Endothelial cell of umbilical vein (primary cell): ENCODE data around the gene EDN2. TPM values are rescaled to one million over a fixed set of nuclear protein-coding genes. Genes with fewer than 3 reads are reported as not detected.

Experiments used
- BruUV-seq: library from RNA; stranded (reverse); fragments of 400-500 nt; replicated peaks from 2 replicates; lab custom pipeline; 2021; lab: Mats Ljungman, UMichigan
- CTCF ChIA-PET: fragments of 300-600, 350-600 bp; sonication (Branson Sonifier 250); formaldehyde crosslinking; loops from one replicate; lab custom pipeline; 2021; ENCODE audit warnings: antibody characterized with exemption, inconsistent platforms; lab: Charles Lee
- POLR2A ChIA-PET: fragments of 300-600, 350-600 bp; sonication (Branson Sonifier 250); formaldehyde crosslinking; loops from one replicate; lab custom pipeline; 2021; ENCODE audit warnings: antibody characterized with exemption, inconsistent platforms; lab: Charles Lee
- DNase-seq: peaks from one replicate; pipeline ENCODE4 v3.0.0-alpha.2; 2011; ENCODE audit warnings: low read depth, low spot score
- FAIRE-seq: peaks from 2 replicates; lab custom pipeline; 2011; peaks lifted over from hg19 to GRCh38; lab: Jason Lieb, UNC
- H2AFZ ChIP-seq: 2 replicates; pipeline ENCODE4 v1.6.0; 2012; ENCODE audit warnings: low read depth, low read length, control low read depth, inconsistent platforms
- H3K27ac ChIP-seq: 2 replicates; pipeline ENCODE4 v1.5.1; 2011; ENCODE audit warnings: low read depth, mild to moderate bottlenecking, control low read depth, low read length, moderate library complexity; ENCODE audit not compliant: insufficient read depth
- H3K27me3 ChIP-seq, 2 experiments: 2 replicates each; pipeline versions ENCODE4 v1.6.0 to v1.6.1; 2011; ENCODE audit warnings: low read length in 2 of 2, mixed read lengths in 1 of 2; ENCODE audit not compliant: control insufficient read depth in 2 of 2, insufficient read depth in 2 of 2
- H3K36me3 ChIP-seq, 2 experiments: 2 replicates in 1 of 2; 3 replicates in 1 of 2; pipeline ENCODE4 v1.5.1; 2011; ENCODE audit warnings: low read length in 2 of 2, mild to moderate bottlenecking in 1 of 2, moderate library complexity in 1 of 2; ENCODE audit not compliant: control insufficient read depth in 2 of 2, insufficient read depth in 2 of 2; ENCODE audit errors: extremely low read depth in 1 of 2
- H3K4me1 ChIP-seq: 3 replicates; pipeline ENCODE4 v1.5.1; 2011; ENCODE audit warnings: mild to moderate bottlenecking, low read length; ENCODE audit not compliant: control insufficient read depth, insufficient read depth; ENCODE audit errors: extremely low read depth
- H3K4me2 ChIP-seq: 2 replicates; pipeline ENCODE4 v1.6.1; 2011; ENCODE audit warnings: low read length, control low read depth, mixed read lengths; ENCODE audit not compliant: insufficient read depth
- H3K4me3 ChIP-seq, 3 experiments: fragments of 200-600 bp in 1 of 3; sonication (generic), shearing (Covaris generic) in 1 of 3; replicated peaks in 1 of 3; 2 replicates each; pipeline ENCODE4 v1.5.1; 2011 to 2016; ENCODE audit warnings: control low read depth in 3 of 3, low read length in 3 of 3, mild to moderate bottlenecking in 2 of 3, inconsistent platforms in 1 of 3, low read depth in 1 of 3, moderate library complexity in 1 of 3; ENCODE audit not compliant: insufficient read depth in 1 of 3
- H3K79me2 ChIP-seq: 2 replicates; pipeline ENCODE4 v1.6.0; 2012; ENCODE audit warnings: low read length, inconsistent platforms; ENCODE audit not compliant: control insufficient read depth, insufficient read depth
- H3K9ac ChIP-seq: replicated peaks from 2 replicates; pipeline ENCODE3; 2011; ENCODE audit warnings: low read length, control low read depth; ENCODE audit not compliant: insufficient read depth; ENCODE audit errors: extremely low read depth
- H3K9me1 ChIP-seq: replicated peaks from 3 replicates; pipeline ENCODE4 v1.6.0; 2011; ENCODE audit warnings: mild to moderate bottlenecking, low read length; ENCODE audit not compliant: control insufficient read depth, insufficient read depth; ENCODE audit errors: extremely low read depth
- H3K9me3 ChIP-seq: replicated peaks from 2 replicates; pipeline ENCODE4 v1.5.1; 2012; ENCODE audit warnings: low read length, inconsistent platforms; ENCODE audit not compliant: control insufficient read depth, insufficient read depth
- H4K20me1 ChIP-seq: replicated peaks from 2 replicates; pipeline ENCODE3; 2011; ENCODE audit warnings: mild to moderate bottlenecking, low read length; ENCODE audit not compliant: control insufficient read depth, insufficient read depth; ENCODE audit errors: extremely low read depth
- EZH2 ChIP-seq: IDR thresholded peaks from 2 replicates; pipeline ENCODE4 v1.6.1; 2012; ENCODE audit warnings: borderline replicate concordance, low read depth, mild to moderate bottlenecking, moderate library complexity, low read length, inconsistent platforms; ENCODE audit not compliant: severe bottlenecking
- FOS ChIP-seq: IDR thresholded peaks from 2 replicates; pipeline ENCODE4 v1.6.1; 2011; ENCODE audit warnings: mild to moderate bottlenecking, low read length, moderate library complexity, borderline replicate concordance; ENCODE audit not compliant: insufficient read depth
- GATA2 ChIP-seq: IDR thresholded peaks from 2 replicates; pipeline ENCODE4 v1.7.0; 2011; ENCODE audit warnings: low read depth, mild to moderate bottlenecking, moderate library complexity, mixed read lengths, low read length; ENCODE audit not compliant: insufficient read length, insufficient read depth
- JUN ChIP-seq: IDR thresholded peaks from 2 replicates; pipeline ENCODE4 v1.6.1; 2011; ENCODE audit warnings: borderline replicate concordance, low read depth; ENCODE audit not compliant: insufficient read length, insufficient read depth
- MYC ChIP-seq: IDR thresholded peaks from one replicate; pipeline ENCODE4 v1.6.1; 2011; ENCODE audit warnings: mild to moderate bottlenecking, low read depth, low read length
- POLR2A ChIP-seq: IDR thresholded peaks from 2 replicates; pipeline ENCODE4 v1.6.1; 2012; ENCODE audit warnings: low read depth, mild to moderate bottlenecking, control low read depth, low read length
- POLR2AphosphoS5 ChIP-seq: IDR thresholded peaks from 2 replicates; pipeline ENCODE4 v1.6.1; 2012; ENCODE audit warnings: low read depth, mild to moderate bottlenecking, control low read depth, low read length, moderate library complexity; ENCODE audit not compliant: insufficient read depth
- dilution Hi-C: fragments of 300-500 bp; cut with MboI; formaldehyde crosslinking; loops from one replicate; pipeline ENCODE4 v1.15.0; 2019; ENCODE audit warnings: low sequenced_read_pairs; ENCODE audit not compliant: extremely low pct_ligation_motif_present
- intact Hi-C: fragments of 100-400 bp; cut with micrococcal nuclease; formaldehyde crosslinking; loops from one replicate; pipeline ENCODE4 v1.10.0; 2022
- polyA plus RNA-seq, 4 experiments: library from polyadenylated mRNA; depleted of rRNA in 3 of 4; stranded (reverse) in 3 of 4; unstranded in 1 of 4; fragments of >200 nt; gene quantifications; 2 replicates each; pipeline versions ENCODE4 v1.2.1 to v1.2.3, GENCODE V29; 2011 to 2012; ENCODE audit warnings: missing spikeins in 1 of 4
- total RNA-seq: library from RNA; stranded (reverse); gene quantifications from 2 replicates; pipeline ENCODE4 v1.2.3, GENCODE V29; 2021
- TF ChIP-seq, protein P1 (sequence below), 2 donors: IDR thresholded peaks; 1 replicate in 1 of 2; 2 replicates in 1 of 2; pipeline ENCODE4 v1.5.1; 2011; ENCODE audit warnings: low read length in 2 of 2, mild to moderate bottlenecking in 2 of 2, moderate library complexity in 2 of 2, control low read depth in 1 of 2, inconsistent platforms in 1 of 2, low read depth in 1 of 2; ENCODE audit not compliant: insufficient read depth in 1 of 2; ENCODE audit errors: extremely low read depth in 1 of 2
- TF ChIP-seq, protein P2 (sequence below): IDR thresholded peaks from 2 replicates; pipeline ENCODE4 v1.6.1; 2011; ENCODE audit not compliant: insufficient read depth, insufficient read length

EDN2 gene
- total and polyA plus RNA-seq, 2 donors (not counting 3 experiments of a cell fraction or from before 2014, with no cell fraction given) = not detected

DNA sequence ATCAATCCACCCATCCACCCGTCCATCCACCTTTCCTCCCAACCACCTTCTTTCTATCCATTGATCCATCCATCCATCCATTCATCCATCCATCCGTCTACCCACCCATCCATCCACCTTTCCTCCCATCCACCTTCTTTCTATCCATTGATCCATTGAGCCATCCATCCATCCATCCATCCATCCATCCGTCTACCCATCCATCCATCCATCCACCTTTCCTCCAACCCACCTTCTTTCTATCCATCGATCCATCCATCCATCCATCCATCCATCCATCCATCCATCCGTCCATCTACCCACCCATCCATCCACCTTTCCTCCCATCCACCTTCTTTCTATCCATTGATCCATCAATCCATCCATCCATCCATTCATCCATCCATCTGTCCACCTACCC, 5.1 kb upstream of the EDN2 start:
- POLR2A ChIA-PET = no interaction called here
- CTCF ChIA-PET = no interaction called here

More for the DNA sequence above, 5.1 kb upstream of the EDN2 start:
- no peak overlapping the region for H3K4me2 ChIP-seq
- no peaks in the 10 kb centered on the region for H3K9me1 ChIP-seq
- peaks cover 0 to 4% of the 10 kb centered on the region in 2 experiments for H3K27me3 ChIP-seq
- DNase-seq (no peak), FAIRE-seq (no peak)
- TF ChIP-seq MYC = no peak
- TF ChIP-seq, protein P1, sequence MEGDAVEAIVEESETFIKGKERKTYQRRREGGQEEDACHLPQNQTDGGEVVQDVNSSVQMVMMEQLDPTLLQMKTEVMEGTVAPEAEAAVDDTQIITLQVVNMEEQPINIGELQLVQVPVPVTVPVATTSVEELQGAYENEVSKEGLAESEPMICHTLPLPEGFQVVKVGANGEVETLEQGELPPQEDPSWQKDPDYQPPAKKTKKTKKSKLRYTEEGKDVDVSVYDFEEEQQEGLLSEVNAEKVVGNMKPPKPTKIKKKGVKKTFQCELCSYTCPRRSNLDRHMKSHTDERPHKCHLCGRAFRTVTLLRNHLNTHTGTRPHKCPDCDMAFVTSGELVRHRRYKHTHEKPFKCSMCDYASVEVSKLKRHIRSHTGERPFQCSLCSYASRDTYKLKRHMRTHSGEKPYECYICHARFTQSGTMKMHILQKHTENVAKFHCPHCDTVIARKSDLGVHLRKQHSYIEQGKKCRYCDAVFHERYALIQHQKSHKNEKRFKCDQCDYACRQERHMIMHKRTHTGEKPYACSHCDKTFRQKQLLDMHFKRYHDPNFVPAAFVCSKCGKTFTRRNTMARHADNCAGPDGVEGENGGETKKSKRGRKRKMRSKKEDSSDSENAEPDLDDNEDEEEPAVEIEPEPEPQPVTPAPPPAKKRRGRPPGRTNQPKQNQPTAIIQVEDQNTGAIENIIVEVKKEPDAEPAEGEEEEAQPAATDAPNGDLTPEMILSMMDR (IDR thresholded peaks at IDR 0.05; ENCODE audit: extremely low read depth in 1 of 2, insufficient read depth in 1 of 2, low read depth in 1 of 2, low read length in 2 of 2) = no peak
- no peak for TF ChIP-seq POLR2A
- no peak for TF ChIP-seq GATA2
- no peak for TF ChIP-seq POLR2AphosphoS5
- TF ChIP-seq, protein P2, sequence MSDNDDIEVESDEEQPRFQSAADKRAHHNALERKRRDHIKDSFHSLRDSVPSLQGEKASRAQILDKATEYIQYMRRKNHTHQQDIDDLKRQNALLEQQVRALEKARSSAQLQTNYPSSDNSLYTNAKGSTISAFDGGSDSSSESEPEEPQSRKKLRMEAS = no peak
- no peak for TF ChIP-seq JUN
- no peak for TF ChIP-seq FOS
- TF ChIP-seq EZH2 = no peak
- dilution Hi-C loops (no loop called here), intact Hi-C loops (no loop called here)
- no peaks in the 10 kb centered on the region for H3K9me3 ChIP-seq
- H2AFZ ChIP-seq = no peak overlapping the region
- H3K27ac ChIP-seq = no peak overlapping the region
- H4K20me1 ChIP-seq = no peaks in the 10 kb centered on the region
- no peak overlapping the region for H3K9ac ChIP-seq
- H3K36me3 ChIP-seq = no peaks in the 10 kb centered on the region
- H3K79me2 ChIP-seq = no peaks in the 10 kb centered on the region
- H3K4me1 ChIP-seq = peaks cover 22% of the 10 kb centered on the region
- BruUV-seq = no TSS peak
- H3K4me3 ChIP-seq = no peak overlapping the region
